ENCODE measurements around the gene TMBIM4.

GRCh38 chr12:66130267-66131066, 39.3 kb downstream of the TMBIM4 start, which contains the start of gene LLPH:
- TF ChIP-seq, protein P1, sequence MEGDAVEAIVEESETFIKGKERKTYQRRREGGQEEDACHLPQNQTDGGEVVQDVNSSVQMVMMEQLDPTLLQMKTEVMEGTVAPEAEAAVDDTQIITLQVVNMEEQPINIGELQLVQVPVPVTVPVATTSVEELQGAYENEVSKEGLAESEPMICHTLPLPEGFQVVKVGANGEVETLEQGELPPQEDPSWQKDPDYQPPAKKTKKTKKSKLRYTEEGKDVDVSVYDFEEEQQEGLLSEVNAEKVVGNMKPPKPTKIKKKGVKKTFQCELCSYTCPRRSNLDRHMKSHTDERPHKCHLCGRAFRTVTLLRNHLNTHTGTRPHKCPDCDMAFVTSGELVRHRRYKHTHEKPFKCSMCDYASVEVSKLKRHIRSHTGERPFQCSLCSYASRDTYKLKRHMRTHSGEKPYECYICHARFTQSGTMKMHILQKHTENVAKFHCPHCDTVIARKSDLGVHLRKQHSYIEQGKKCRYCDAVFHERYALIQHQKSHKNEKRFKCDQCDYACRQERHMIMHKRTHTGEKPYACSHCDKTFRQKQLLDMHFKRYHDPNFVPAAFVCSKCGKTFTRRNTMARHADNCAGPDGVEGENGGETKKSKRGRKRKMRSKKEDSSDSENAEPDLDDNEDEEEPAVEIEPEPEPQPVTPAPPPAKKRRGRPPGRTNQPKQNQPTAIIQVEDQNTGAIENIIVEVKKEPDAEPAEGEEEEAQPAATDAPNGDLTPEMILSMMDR (IDR thresholded peaks at IDR 0.05; ENCODE audit: insufficient read depth, low read length, poor library complexity, severe bottlenecking), result no peak
- TF ChIP-seq EZH2phosphoT487 (conservative IDR thresholded peaks at IDR 0.05; ENCODE audit: low read length), result no peak
